Measurements from ENCODE around the gene PRKCE.

Gene PRKCE

DNA sequence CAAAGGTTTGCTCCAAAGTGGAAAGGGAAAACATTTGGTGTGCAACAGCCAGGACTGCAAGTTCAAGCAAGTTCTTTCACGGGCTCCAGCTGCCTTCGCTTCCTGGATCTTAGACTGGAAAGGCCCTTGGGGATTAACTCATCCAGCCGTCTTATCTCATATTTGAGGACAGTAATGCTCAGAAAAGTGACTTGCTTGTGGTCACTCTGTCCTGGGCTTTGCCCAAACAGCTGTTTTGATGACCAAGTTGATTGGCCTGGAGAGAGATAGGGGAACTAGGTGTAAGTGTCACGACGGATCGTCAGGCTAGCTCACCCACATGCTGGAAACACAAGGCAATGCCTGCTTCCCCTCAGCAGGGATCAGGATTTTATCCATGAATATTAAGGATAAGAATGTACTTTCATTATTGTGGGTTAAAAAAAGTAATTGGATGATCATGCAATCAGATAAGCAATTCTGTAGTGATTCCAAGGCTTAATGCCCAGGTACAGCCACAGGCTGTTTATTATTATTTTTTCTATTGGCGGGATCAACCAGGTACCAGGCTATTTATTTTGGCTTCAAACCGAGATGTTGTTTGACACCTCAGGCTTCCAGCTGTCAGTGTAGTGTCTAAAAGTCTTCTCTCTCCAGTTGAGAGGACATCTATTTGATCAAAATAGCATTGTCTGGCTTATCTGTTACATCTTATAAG is 483.2 kb downstream of the PRKCE start:
- no peak overlapping the region for H3K27ac ChIP-seq (ENCODE audit: low read depth, low read length, severe bottlenecking)
- peaks cover 30% of the 10 kb centered on the region for H3K4me1 ChIP-seq (ENCODE audit: control insufficient read depth, insufficient read depth, low read length, poor library complexity, severe bottlenecking)

DNA sequence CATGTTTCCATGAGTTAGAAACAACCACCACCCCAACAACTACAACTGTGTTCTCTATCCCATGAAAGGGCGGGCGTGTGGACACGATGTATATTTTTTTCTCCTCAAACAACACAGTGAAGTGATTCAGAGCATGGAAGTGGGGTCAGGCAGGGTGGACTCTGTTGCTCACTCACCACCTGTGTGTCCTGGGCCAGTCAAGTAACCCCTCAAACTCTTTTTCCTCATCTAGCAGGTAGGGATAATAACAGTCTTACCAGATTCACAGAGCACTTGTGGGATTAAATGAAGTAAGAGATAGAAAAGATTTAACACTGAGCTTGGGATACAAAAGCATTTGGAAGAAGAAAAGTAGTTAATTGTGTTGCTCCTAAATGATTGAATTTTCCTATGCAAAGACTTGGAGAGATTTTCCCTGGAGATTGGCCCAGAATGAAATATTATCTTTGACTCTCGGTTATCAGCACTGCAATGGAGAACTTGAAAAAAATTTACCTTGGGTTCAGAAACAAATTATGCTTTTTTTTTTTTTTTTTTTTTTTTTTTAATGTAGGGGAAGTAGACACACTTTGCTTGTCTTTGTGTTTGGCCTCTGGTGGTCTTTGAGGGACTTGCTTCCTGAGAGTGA is 483.9 kb downstream of the PRKCE start:
- Histone ChIP-seq H3K4me3 (ENCODE audit: extremely low read depth, insufficient read depth, low read length, poor library complexity, severe bottlenecking) (no peak overlapping the region), H3K4me1 (ENCODE audit: control insufficient read depth, insufficient read depth, low read length, poor library complexity, severe bottlenecking) (peaks cover 30% of the 10 kb centered on the region), H3K9me3 (ENCODE audit: control insufficient read depth, low read length) (no peaks in the 10 kb centered on the region), H3K36me3 (ENCODE audit: control insufficient read depth, insufficient read depth, low read length) (peaks cover 15% of the 10 kb centered on the region), H3K27ac (ENCODE audit: low read depth, low read length, severe bottlenecking) (peak overlapping the region; percentile 95)
- WGBS, 2 experiments (ENCODE audit: insufficient coverage in 2 of 2), result 100% methylated on average over 2 of the region's 4 CpGs; no CpG with 5 or more reads in 1 of the 2 experiments

More for the DNA sequence above, 483.2 kb downstream of the PRKCE start:
- Histone ChIP-seq H3K9me3 (ENCODE audit: control insufficient read depth, low read length) (no peaks in the 10 kb centered on the region), H3K36me3 (ENCODE audit: control insufficient read depth, insufficient read depth, low read length) (peaks cover 15% of the 10 kb centered on the region), H3K4me3 (ENCODE audit: extremely low read depth, insufficient read depth, low read length, poor library complexity, severe bottlenecking) (no peak overlapping the region)
- 90 to 100% methylated on average over 5 to 6 of the region's 8 CpGs for WGBS, 2 experiments (ENCODE audit: insufficient coverage in 2 of 2)

DNA sequence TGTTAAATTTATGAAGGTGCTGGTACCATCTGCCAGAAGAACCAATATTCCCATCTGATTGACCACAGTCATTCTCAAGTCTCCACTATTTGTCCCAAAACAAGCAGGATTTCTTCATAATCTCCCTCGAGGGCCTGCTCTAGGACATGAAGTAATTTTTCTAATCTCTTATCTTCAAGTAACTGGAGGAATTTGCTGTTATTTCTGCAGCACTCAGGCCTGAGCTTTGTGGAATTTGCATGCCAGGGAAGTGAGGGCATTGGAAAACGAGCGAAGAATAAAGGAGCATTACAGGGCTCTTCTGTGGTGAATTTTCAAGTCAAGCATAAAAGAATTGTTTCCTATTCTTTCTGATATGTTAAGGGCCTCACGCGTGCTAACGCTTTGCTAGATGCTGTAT is 484.5 kb downstream of the PRKCE start:
- no peaks in the 10 kb centered on the region for H3K9me3 ChIP-seq (ENCODE audit: control insufficient read depth, low read length)
- no peak overlapping the region for H3K4me3 ChIP-seq (ENCODE audit: extremely low read depth, insufficient read depth, low read length, poor library complexity, severe bottlenecking)
- peak overlapping the region; percentile 95 for H3K27ac ChIP-seq (ENCODE audit: low read depth, low read length, severe bottlenecking)
- 75 to 100% methylated on average over 1 to 2 of the region's 6 CpGs for WGBS, 2 experiments (ENCODE audit: insufficient coverage in 2 of 2)
- peaks cover 30% of the 10 kb centered on the region for H3K4me1 ChIP-seq (ENCODE audit: control insufficient read depth, insufficient read depth, low read length, poor library complexity, severe bottlenecking)
- peaks cover 14% of the 10 kb centered on the region for H3K36me3 ChIP-seq (ENCODE audit: control insufficient read depth, insufficient read depth, low read length)

DNA sequence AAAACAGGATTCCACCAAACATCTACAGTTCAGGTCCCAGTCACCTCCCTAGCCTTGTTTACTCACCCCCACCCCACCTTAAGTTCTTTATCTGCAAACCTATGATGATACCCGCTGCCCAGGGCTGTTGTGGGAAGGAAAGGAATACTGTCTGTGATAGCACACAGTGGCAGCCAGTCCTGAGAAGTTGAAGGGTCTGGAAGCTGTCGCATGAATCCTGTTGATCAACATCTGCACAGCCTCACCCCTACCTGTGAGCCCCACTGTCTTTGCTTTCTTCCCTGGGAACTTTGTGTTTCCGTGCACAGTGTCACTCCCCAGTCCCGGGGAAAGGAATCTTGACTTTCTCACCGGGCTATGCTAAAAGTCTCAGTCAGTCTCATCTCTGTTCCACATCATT is 485.0 kb downstream of the PRKCE start:
- no peak overlapping the region for H3K4me3 ChIP-seq (ENCODE audit: extremely low read depth, insufficient read depth, low read length, poor library complexity, severe bottlenecking)
- H3K27ac ChIP-seq (ENCODE audit: low read depth, low read length, severe bottlenecking), result peak overlapping the region; percentile 95
- H3K9me3 ChIP-seq (ENCODE audit: control insufficient read depth, low read length), result no peaks in the 10 kb centered on the region
- H3K4me1 ChIP-seq (ENCODE audit: control insufficient read depth, insufficient read depth, low read length, poor library complexity, severe bottlenecking), result peaks cover 30% of the 10 kb centered on the region
- WGBS, 2 experiments (ENCODE audit: insufficient coverage in 2 of 2), result 86% methylated on average over 3 to 4 of the region's 5 CpGs
- peaks cover 8% of the 10 kb centered on the region for H3K36me3 ChIP-seq (ENCODE audit: control insufficient read depth, insufficient read depth, low read length)

DNA sequence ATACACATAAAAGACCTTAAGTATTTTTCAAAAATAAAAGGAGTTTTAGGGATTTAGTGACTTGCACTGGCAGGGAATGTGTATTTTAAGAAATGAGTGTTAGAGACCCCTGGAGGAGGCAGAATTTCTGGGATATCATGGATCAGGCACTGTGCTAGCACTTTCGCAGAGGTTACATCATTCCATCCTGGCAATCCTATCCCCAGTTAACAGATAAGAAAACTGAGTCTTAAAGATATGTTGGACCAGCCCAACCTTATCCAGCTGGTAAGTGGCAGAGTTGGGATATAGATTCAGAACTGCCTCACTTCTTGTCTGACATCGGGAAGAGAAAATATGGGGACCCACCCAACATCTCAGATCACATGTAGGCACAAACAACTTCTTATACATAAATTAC is 485.5 kb downstream of the PRKCE start:
- H3K36me3 ChIP-seq (ENCODE audit: control insufficient read depth, insufficient read depth, low read length), result peaks cover 8% of the 10 kb centered on the region
- WGBS, 2 experiments (ENCODE audit: insufficient coverage in 2 of 2), result no CpG with 5 or more reads among the region's 2 CpGs
- peaks cover 30% of the 10 kb centered on the region for H3K4me1 ChIP-seq (ENCODE audit: control insufficient read depth, insufficient read depth, low read length, poor library complexity, severe bottlenecking)
- no peaks in the 10 kb centered on the region for H3K9me3 ChIP-seq (ENCODE audit: control insufficient read depth, low read length)
- no peak overlapping the region for H3K4me3 ChIP-seq (ENCODE audit: extremely low read depth, insufficient read depth, low read length, poor library complexity, severe bottlenecking)
- H3K27ac ChIP-seq (ENCODE audit: low read depth, low read length, severe bottlenecking), result peak overlapping the region; percentile 95

DNA sequence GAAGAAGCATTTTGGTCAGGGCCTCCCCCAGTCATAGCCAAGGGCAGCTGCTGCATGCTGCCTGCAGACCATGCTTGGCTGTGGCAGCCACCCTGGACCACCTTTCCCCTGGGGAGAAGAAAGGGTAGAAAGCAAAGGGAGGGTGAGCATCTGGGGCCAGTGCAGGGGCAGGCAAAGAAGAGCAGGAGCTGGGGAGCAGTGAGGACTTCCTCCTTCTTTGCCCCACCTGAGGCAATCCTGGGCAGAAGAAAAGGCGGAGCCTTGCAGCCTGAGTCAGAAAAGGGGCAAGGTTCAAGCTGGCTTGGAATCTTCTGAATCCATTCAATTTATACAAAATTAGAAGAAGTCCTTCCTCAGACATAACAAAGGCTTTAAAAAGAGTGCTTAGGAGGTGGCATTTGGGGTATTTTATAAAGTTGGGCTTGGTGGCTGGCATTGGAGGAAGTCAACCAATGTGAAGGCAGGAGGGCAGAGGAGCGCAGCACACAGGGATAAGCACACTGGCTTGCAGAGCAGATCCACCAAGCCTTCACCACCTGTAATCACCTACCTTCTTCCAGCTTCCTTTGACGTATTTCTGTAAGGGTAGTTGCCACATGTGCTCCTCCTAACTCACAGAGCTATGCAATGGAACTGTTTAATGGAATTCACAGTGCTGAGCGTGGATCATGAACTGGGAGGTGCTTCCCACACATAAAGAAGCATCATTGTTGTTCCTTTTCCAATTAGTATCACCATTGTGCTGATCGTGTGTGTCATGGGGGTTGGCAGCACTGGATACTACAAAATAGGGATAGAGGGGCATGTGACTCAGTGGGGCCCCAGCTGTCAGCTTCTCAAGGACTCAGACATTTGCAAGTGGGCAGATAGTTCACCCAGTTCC is 491.3 kb downstream of the PRKCE start:
- no peak overlapping the region for H3K27ac ChIP-seq (ENCODE audit: low read depth, low read length, severe bottlenecking)
- peaks cover 22% of the 10 kb centered on the region for H3K36me3 ChIP-seq (ENCODE audit: control insufficient read depth, insufficient read depth, low read length)
- 90 to 100% methylated on average over 1 to 2 of the region's 5 CpGs for WGBS, 2 experiments (ENCODE audit: insufficient coverage in 2 of 2)
- H3K9me3 ChIP-seq (ENCODE audit: control insufficient read depth, low read length), result no peaks in the 10 kb centered on the region
- H3K4me3 ChIP-seq (ENCODE audit: extremely low read depth, insufficient read depth, low read length, poor library complexity, severe bottlenecking), result no peak overlapping the region
- peaks cover 5% of the 10 kb centered on the region for H3K4me1 ChIP-seq (ENCODE audit: control insufficient read depth, insufficient read depth, low read length, poor library complexity, severe bottlenecking)

DNA sequence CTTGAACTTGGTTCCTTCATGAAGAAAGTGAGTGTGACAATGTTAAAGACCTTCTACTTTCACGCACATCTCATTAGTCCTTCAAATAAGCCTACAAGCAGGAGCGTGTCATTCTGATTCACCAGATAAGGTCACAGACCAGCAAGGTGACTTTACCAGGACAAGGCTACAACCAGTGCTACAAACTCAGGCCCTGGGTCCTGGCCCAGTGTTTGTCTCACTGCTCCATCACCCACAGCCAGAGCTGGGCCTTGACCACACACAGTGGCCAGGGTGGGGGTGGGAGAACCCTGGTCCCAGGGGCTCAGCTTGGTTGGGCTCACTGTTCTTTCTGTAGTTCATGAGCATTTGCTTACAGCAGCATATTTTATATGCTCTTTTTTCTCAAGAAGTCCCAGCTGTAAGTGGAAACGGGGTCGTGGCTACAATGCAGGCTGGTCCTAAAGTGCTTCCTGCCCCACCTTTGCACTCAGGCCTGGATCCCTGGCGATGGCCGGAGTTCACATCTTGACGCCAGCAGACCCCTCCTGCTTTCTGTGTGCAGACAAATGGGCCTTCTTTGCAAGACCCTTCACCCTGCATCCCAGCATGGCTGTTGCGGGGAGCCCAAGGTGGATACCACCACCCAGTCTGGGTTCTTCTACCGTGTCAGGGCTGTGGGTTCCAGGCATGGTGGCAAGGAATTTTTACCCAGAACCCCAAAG is 492.1 kb downstream of the PRKCE start:
- Histone ChIP-seq H3K4me3 (ENCODE audit: extremely low read depth, insufficient read depth, low read length, poor library complexity, severe bottlenecking) (no peak overlapping the region), H3K36me3 (ENCODE audit: control insufficient read depth, insufficient read depth, low read length) (peaks cover 22% of the 10 kb centered on the region), H3K4me1 (ENCODE audit: control insufficient read depth, insufficient read depth, low read length, poor library complexity, severe bottlenecking) (peaks cover 5% of the 10 kb centered on the region), H3K9me3 (ENCODE audit: control insufficient read depth, low read length) (no peaks in the 10 kb centered on the region), H3K27ac (ENCODE audit: low read depth, low read length, severe bottlenecking) (no peak overlapping the region)
- WGBS, 2 experiments (ENCODE audit: insufficient coverage in 2 of 2), result 95 to 98% methylated on average over 7 to 9 of the region's 9 CpGs

DNA sequence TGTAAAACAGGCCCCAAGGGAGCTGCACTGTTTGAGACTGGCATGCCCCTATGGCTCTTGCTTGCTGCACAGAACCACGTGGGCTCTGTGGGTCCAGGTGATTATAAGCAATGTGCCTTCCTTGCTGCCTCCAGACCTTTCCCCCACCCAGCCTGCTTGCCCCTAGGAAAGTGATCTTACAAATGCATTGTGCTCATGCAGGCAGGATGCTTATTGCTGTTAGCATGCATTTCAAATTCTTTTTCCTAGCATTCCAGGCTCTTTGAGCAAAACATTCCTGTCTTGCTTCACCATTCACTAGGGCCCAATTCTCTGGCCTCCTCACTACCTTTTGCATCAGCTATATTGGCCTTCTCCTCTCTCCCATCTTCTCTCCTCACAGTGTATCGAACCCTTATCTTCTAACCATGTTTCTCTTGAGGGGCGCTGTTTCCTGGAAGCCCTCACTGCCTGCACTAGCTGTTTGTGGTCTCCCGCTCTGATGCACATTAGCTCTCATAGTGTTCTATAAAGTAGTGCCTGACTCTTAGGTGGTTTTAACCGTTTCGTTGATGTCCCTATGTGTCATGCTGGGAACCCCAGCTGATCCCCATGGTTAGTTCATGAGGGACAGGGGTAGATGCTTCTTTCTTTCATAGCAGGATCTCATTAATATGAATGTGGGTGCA is 492.8 kb downstream of the PRKCE start:
- no peaks in the 10 kb centered on the region for H3K9me3 ChIP-seq (ENCODE audit: control insufficient read depth, low read length)
- 78 to 94% methylated on average over 3 of the region's 6 CpGs for WGBS, 2 experiments (ENCODE audit: insufficient coverage in 2 of 2)
- H3K4me1 ChIP-seq (ENCODE audit: control insufficient read depth, insufficient read depth, low read length, poor library complexity, severe bottlenecking), result peaks cover 5% of the 10 kb centered on the region
- H3K36me3 ChIP-seq (ENCODE audit: control insufficient read depth, insufficient read depth, low read length), result peaks cover 22% of the 10 kb centered on the region
- H3K27ac ChIP-seq (ENCODE audit: low read depth, low read length, severe bottlenecking), result no peak overlapping the region
- H3K4me3 ChIP-seq (ENCODE audit: extremely low read depth, insufficient read depth, low read length, poor library complexity, severe bottlenecking), result no peak overlapping the region

DNA sequence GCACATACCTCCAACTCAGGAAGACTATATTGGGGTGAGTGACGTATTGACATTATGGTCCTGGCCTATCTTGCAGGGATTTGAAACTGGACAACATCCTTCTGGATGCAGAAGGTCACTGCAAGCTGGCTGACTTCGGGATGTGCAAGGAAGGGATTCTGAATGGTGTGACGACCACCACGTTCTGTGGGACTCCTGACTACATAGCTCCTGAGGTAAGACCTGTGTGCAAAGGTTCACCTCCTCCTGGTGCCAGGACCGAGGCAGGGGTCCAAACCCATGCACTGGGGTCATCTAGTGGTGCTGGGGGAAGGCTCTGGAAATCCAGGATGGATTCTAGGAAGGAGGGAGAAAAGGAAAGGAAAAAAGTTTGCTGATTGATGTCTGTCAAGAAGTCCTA is 493.5 kb downstream of the PRKCE start:
- H3K36me3 ChIP-seq (ENCODE audit: control insufficient read depth, insufficient read depth, low read length), result peaks cover 22% of the 10 kb centered on the region
- no peak overlapping the region for H3K27ac ChIP-seq (ENCODE audit: low read depth, low read length, severe bottlenecking)
- no peaks in the 10 kb centered on the region for H3K9me3 ChIP-seq (ENCODE audit: control insufficient read depth, low read length)
- H3K4me1 ChIP-seq (ENCODE audit: control insufficient read depth, insufficient read depth, low read length, poor library complexity, severe bottlenecking), result peaks cover 5% of the 10 kb centered on the region
- WGBS, 2 experiments (ENCODE audit: insufficient coverage in 2 of 2), result 96% methylated on average over 3 to 4 of the region's 5 CpGs
- no peak overlapping the region for H3K4me3 ChIP-seq (ENCODE audit: extremely low read depth, insufficient read depth, low read length, poor library complexity, severe bottlenecking)

DNA sequence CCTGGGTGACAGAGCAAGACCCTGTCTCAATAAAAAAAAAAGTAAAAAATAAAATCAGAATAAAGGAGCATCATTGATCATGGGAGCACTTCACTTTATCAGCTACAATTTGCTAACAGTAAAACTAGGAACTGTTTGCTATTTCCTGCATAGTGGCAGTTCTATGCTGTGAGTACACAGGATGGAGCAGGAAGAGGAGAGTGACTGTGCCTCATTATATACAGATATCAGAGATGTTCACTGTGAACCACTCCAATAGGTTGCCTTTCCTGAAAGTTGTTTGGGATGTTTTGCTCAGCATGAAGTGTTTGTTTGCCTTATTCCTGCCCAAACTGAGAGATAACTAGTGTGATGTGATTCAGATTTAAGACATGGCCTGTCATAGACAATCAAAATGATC is 494.4 kb downstream of the PRKCE start:
- H3K27ac ChIP-seq (ENCODE audit: low read depth, low read length, severe bottlenecking), result no peak overlapping the region
- H3K9me3 ChIP-seq (ENCODE audit: control insufficient read depth, low read length), result no peaks in the 10 kb centered on the region
- no peak overlapping the region for H3K4me3 ChIP-seq (ENCODE audit: extremely low read depth, insufficient read depth, low read length, poor library complexity, severe bottlenecking)
- H3K36me3 ChIP-seq (ENCODE audit: control insufficient read depth, insufficient read depth, low read length), result peaks cover 22% of the 10 kb centered on the region
- H3K4me1 ChIP-seq (ENCODE audit: control insufficient read depth, insufficient read depth, low read length, poor library complexity, severe bottlenecking), result peaks cover 11% of the 10 kb centered on the region
